NCI-H146 (cell line): ENCODE results near the gene ACTRT2.

Experiments used
- DNase-seq: peaks from one replicate; lab custom pipeline; 2025; lab: John Stamatoyannopoulos, UW

The ACTRT2 gene

DNA sequence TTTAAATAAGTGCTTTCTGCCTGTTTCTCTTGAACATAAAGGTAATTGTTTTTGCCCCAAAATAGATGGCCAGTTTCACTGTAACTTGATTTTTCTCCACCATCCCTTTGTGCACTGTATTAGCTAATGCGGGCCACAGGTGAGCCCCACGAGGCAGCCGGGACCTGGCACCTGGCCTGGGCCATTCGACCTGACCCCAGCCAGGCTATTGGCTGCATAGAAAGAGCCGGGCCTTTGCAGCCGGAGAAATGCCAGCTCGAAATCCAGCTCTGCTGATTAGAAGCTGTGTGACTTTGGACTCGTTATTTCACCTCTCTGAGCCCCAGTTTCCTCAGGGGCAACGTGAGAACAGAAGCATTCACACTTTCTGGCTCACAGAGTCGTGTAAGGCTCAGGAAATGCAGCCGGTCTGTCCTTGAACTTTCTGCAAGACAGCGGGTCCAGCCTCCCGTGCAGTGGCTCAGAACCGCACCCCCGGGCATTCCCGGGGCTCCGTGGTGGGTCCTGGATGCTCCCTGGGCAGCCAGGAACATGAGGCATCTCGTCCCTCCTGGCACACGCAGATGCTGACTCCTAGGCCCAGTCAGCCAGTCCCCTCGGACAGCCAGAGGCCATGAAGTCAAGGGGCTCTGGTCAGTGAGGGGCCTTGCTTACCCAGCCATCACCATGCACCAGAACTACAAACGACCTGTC lies 37.4 kb upstream of the ACTRT2 start:
- no peak for DNase-seq

DNA sequence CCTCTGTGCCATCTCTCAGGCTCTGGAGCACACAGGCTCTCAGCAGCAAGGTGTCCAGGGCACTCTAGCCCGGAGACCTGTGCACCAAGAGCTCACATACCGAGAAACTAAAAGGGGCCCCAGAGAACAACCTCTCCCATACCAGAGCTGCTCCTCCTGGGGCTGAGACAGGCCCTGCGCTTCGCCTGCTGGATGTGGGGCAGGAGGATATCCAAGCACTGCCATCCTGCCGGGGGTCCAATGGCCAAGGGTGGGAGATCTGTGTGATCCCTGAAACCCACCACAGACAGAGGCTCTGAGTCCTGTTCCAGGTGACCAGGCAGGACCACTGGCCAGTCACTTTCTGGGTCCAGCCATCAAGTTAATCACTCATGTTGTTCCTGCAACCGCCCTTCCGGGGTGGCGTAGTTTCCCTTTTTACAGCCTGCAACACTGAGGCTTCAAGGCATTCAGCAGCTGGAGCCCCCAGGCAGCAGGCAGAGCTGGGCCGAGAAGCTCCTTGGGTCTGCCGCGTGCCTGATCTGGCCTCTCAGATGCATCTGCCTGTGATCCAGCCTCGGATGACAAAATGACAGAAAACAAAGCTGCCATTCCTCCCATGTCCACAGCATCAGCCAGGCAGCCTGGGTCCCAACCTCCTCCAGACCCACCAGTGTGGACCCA lies 36.7 kb upstream of the ACTRT2 start:
- DNase-seq, result no peak

GRCh38 chr1:2985067-2985561 lies 36.2 kb upstream of the ACTRT2 start:
- no peak for DNase-seq

DNA sequence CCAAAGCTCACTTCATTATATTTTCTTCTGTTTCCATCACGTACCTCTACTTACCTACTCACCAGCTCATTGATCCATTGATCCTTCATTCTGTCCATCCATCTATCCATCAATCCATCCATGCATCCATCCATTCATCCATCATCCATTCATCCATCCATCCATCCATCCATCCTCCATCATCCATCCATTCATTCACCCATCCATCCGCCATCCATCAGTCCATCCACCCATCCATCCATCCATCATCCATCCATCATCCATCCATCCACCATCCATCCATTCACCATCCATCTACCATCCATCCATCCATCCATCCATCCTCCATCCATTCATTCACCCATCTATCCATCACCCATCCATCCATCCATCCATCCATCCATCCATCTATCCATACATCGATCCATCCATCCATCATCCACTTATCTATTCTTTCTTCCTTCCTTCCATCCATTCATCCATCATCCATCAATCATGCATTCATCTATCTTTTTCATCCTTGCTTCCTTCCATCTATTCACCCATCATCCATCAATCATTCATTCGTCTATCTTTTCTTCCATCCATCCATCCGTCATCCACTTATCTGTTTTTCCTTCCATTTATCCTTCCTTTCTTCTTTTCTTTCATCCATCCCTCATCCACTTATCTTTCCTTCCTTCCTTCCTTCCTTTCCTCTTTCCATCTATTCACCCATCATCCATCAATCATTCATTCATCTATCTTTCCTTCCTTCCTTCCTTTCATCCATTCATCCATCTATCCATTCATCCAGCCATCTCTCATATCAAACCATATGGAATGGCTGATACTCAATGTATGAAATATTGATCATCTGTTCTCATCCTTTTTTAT lies 35.3 kb upstream of the ACTRT2 start:
- DNase-seq, result no peak

DNA sequence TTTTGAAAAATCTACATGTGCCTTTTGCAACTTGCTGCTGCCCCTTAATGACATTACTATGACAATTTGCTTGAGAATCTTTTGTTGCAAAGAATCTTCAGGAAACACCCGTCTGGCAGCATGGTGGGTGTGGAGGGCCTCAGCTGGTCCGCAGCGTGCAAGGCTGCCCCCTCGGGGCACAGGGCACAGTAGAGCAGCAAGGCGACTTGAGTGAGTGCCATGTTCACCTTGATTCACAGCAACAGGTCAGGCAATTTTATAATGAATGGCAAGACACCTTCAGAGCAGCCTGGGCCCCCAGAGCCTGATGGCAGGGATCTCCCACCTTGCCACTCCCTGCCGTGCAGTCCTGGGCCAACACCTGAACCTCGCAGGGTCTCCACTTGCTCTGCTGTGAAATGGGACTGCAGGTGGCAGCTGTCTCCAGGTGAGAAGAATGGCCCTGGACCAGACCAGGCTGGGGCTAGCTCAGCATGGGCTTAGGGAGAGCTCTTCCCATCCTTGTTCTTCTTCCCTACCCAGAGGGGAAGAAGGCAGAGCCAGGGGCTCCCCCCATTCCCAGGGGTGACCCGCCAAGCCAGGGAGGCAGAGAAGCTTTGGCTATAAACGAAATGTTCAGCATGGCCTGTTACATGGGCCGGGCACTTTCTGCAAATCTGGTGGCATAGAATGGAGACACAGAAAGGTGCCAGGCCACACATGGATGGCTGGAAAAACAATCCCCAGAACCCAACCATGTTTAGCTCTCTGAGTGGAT lies 34.5 kb upstream of the ACTRT2 start:
- DNase-seq, result no peak

GRCh38 chr1:2987773-2988172 lies 33.5 kb upstream of the ACTRT2 start:
- no peak for DNase-seq

DNA sequence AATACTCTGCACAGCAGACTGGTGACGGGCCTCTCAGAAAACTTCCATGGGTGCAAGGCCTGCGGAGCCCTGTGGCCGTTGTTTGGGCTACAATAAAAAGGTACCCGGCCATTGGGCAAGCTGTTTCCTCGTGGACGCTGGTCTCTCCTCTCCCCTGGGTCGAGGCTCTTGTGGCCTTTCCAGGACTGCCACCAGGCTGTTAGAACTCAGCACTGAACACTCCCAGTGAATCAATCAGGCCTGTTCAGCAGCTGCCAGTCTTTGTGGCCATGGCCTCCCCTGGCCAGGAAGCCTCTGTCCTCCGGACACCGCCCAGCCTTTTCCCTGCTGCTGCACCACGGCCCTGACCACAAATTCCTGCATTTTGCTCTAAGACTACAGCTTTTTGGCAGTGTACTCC lies 33.0 kb upstream of the ACTRT2 start:
- DNase-seq, result no peak

- no peak for DNase-seq
Observed at GRCh38 chr1:2989185-2989584, 32.1 kb upstream of the ACTRT2 start.

- no peak for DNase-seq
Observed at GRCh38 chr1:2989976-2990375, 31.3 kb upstream of the ACTRT2 start.

- DNase-seq, result no peak
Observed at GRCh38 chr1:2990376-2991115, 30.7 kb upstream of the ACTRT2 start.

DNA sequence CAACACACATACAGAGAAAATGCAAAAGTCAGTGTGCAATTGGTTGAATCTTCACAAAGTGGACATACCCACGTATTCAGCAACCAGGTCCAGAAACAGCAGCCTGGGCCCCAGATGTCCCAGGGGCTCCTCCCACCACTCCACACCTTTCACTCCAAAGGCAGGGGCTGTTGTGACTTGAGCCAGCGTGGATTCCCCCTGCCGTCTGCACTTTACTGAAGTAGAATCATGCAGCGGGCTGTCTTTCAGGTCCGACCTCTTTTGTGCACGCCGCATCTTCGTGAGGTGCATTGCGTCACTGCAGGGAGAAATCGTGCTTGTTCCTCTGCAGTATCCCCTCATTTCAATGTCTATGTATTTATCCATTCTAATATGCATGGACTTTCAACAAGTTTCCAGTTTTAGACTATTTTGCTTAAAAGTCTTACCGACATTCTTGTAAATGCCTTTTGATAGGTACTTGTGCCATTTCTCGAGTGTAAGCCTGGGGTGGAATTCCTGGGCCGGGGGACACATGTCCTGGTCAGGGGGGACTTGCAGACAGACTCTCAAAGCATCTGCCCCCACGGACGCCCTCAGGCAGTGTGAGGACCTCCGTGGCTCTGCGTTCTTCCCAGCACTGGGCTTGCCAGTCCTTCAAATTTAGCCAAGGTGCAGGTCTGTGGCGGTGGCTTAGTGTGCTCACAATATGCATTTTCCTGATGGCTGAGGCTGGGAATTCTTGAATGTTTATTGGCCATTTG lies 29.3 kb upstream of the ACTRT2 start:
- DNase-seq, result no peak

- no peak for DNase-seq
Observed at GRCh38 chr1:2998503-2999100, 22.7 kb upstream of the ACTRT2 start.

DNA sequence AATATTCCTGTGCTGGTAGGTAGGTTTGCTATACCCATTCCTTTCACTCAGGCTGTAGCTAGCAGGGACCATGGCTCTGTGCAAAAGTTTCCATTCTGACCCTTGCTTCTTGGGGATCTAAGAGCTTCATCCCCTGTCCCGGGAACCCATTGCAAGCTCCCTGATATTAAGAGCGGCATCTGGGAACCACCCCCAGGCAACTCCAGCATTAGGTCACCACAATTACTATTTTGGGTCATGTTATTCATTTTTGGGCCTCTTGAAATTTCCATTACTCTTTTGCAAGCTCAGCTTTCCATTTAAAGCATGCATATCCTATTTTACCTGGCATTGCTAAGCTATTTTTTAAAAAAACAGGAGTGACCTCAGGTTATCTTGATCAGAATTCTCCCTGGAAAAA lies 22.1 kb upstream of the ACTRT2 start:
- no peak for DNase-seq

GRCh38 chr1:2999571-2999970 lies 21.7 kb upstream of the ACTRT2 start:
- DNase-seq, result no peak

DNA sequence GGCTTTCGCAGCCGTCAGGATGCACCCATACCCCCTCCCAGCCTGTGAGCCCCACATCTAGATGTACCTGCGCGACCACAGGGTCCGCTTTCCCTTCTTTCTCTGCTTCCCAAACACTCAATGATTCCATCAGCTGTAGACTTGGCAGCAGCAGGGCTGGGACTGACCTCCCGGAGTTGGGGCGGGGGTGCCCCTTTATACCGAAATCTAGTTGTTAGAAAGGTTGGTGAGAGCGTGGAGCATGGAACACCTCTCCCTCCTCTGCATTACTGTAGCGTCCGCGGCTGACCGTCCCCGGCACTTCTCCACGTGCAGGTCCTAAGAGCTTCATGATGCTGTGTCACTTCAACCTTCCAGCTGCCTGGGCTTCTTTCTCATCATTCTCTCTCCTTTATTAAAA lies 21.1 kb upstream of the ACTRT2 start:
- DNase-seq, result no peak

GRCh38 chr1:3000671-3001470 lies 20.4 kb upstream of the ACTRT2 start:
- no peak for DNase-seq

DNA sequence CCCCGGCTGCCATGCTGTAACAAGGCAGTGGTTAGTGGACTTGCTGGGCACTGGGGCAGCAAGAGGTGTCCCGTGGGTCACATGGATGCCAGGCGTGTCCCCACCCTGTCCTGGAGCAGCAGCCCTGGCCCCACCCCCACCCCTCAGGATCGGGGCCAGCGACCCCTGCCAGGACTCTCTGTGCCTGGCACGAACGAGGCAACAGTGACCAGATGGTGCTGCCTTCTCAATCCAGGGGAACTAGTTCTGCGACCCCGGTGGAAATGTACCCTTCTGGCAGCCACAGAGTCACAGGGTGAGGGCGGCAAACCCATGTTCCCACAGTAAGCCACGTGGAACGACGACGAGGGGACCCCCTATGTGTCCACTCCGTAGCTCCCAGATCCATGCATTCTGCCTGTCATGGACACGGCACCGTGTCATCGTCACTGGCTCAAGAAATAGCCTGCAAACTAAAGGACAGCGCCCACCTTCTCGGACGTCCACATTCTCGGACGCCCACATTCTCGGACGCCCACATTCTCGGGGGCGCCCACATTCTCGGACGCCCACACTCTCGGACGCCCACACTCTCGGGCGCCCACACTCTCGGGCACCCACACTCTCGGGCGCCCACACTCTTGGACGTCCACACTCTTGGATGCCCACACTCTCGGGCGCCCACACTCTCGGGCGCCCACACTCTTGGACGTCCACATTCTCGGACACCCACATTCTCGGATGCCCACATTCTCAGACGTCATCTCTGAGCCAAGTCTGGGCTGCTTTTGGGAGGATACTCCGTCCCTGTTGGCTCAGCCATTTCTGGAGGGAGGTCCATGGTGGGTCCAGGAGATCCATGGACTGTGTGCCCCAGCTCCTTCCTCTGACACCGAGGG lies 19.6 kb upstream of the ACTRT2 start:
- no peak for DNase-seq

DNA sequence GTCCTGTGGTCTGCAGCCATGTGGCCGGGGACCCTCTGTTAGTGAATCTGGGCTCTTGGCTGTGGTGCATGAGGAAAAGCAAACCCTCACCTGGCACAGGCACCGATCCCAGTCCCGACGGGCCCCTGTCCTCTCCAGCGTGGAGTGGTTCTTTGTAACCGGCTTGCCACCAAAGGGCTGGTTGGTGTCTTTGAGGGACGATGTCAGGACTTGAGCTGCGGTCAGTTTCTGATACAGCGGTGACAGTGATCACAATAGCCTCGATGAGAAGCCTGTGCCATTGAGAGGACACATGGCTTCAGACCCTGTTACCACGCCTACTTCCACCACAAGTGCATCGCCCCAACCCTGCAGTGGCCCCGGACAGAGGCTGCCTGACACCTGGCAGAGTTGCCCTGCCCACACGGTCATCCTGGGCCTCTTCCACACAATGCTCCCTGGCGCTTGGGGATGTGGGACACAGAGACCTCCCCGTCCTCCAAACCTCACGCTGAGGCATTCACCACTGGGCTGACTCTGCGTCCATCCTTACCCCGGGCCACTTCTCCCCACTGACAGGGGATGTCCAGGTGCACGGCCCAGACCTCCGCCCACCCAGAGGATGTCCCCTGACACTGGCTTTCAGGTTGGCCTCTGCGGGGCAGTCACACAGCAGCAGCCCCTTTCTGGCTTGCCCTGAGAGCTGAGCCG lies 18.8 kb upstream of the ACTRT2 start:
- DNase-seq, result no peak
